GM18499 (cell line): ENCODE data around the gene ANKRD34B.
"Not testable (repeated sequence)": the region's sequence is repeated elsewhere in the genome, so short reads cannot be mapped to it uniquely, and the experiment has no call there.

Experiments used
- ATAC-seq: cut with Tn5 transposase; IDR thresholded peaks from one replicate; pipeline ENCODE4 v1.9.1; 2021; ENCODE audit warnings: moderate number of reproducible peaks; ENCODE audit not compliant: insufficient read depth, unreplicated experiment

The ANKRD34B gene

DNA sequence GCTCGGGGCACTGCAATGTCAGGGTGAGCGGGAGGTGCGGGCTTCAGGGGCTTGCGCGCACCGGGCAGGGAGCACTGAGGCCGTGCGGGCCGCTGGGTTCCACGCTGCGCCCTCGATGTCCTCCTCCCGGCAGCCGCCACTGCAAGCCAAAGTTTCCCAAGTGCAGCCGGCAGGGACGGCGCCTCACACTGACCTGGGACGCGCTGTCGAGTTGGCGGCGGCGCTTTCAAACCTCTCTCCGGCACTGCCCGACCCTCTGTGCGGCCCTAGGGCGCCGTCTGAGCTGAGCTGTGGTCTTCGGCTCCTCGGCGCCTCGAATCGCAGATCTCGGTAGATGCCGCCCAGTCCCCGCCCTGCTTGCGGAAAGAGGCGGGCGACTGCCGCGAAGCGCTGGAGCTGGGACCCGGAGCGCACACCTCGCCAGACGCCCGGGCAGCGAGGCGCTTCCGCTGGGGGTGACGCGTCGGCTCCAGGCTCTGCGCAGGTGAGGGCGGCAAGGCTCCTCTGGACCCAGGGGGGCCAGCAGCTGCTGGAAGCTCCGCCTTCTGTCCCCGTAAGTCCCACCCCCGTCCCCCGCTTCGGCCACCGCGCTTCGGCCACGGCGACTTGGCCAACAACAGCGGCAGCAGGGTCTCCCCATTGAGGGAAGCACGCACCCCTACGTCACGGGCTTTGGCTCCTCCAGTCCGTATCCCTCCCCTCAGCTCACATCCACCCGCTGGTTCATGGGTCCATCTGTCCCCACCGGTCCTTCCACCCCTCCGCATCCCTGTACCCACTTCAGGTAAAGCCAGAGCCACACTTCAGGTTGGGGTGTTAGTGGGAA lies at the start of gene ANKRD34B:
ANKRD34B (minus strand) TSS at position 320 of the 826 bp plus-strand sequence. CDS start 10,261 bp downstream, outside the sequence.
- ATAC-seq, result no peak

- no peak for ATAC-seq
These were observed 49.0 kb upstream of the ANKRD34B start for GRCh38 chr5:80619086-80619485.

- ATAC-seq, result no peak
These were observed 48.4 kb upstream of the ANKRD34B start for GRCh38 chr5:80618438-80618837.

GRCh38 chr5:80615266-80615914 lies 45.3 kb upstream of the ANKRD34B start:
- no peak for ATAC-seq

GRCh38 chr5:80609692-80610091 lies 39.6 kb upstream of the ANKRD34B start:
- ATAC-seq, result no peak

DNA sequence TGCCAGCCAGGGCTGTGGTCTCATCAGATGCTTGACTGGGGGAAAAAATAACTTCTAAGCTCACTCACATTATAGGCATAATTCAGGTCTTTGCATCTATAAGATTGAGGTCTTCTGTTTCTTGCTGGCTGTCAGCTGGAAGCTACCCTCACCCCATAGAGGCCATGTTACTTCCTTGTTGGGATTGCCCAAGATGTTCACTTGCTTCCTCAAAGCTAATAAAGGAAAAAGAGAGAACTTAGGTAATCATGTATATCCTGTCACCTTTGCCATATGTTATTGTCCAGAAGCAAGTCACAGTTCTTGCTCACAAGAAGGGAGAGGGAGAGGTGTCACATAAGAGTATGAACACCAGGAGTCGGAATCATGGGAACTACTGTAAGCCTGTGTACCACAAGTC lies 38.7 kb upstream of the ANKRD34B start:
- ATAC-seq, result no peak

DNA sequence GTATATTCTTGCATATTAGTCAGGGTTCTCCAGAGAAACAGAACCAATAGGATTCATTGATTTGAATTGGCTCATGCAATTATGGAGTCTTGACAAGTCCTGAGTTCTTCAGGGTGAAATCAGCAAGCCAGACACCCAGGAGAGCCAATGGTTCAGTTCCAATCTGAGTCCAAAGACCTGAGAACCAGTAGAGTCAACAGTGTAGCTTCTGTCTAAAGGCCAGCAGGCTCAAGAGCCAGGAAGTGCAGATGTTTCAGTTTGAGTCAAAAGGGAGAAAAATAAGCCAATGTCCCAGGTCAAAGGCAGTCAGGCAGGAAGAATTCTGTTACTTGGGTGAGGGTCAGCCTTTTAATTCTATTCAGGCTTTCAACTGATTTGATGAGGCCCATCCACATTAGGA lies 37.8 kb upstream of the ANKRD34B start:
- no peak for ATAC-seq

DNA sequence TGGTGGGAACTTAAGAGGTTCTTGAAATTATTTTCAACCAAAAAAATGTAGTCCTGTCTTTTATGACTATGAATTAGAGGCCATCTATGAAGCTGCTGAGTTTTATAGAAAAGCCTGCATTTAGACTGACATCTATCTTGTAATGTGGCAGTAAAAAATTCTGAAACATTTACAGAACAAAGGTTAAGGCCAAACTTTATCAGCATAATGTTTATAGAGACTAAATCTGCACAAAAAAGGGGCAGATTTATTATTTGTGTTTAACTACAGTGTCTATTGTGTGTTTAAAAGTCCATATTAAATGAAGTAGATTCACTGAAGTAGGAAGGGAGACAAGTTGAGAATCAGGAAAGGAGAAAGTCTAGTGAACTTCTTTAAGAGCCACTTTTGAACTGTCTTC lies 37.3 kb upstream of the ANKRD34B start:
- ATAC-seq, result no peak

DNA sequence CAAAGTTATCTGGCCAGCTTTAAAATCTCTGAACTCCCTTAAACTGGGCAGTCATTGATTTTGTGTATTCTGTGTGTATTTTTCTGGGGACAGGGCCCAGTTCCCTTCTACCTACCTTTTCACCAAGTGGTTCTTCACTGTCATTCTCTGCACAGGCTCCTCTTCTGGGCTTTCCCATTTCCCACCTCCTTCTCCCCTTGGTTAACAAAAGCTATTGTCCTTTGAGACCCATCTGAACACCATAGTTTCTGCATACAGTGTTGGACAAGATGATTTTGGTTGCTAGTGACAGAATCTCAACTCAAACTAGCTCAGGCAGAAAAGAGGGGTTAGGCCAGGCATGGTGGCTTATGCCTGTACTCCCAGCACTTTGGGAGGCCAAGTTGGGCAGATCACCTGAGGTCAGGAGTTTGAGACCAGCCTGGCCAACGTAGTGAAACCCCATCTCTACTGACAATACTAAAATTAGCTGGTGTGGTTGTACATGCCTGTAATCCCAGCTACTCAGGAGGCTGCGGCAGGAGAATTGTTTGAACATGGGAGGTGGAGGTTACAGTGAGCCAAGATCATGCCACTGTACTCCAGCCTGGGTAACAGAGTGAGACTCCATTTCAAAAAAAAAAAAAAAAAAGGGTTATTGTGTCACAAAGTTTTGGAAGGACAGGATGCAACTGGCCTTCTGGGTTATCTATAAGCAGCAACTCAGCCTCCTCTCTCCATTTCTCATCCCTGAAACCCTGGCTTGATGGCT lies 31.0 kb upstream of the ANKRD34B start:
- ATAC-seq, result no peak

DNA sequence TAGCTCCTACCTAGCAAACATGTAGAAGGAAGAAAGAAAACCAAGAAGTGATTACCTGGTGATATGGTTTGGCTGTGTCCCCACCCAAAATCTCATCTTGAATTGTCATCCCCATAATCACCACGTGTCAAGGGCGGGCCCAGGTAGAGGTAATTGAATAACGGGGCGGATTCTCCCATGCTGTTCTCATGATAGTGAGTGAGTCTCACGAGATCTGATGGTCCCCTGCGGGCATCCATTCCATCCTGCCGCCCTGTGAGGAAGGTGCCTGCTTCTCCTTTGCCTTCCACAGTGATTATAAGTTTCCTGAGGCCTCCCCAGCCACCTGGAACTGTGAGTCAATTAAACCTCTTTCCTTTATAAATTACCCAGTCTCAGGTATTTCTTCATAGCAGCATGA lies 27.4 kb upstream of the ANKRD34B start:
- ATAC-seq, result no peak

- no peak for ATAC-seq
These were observed 24.7 kb upstream of the ANKRD34B start for GRCh38 chr5:80594810-80595209.

- no peak for ATAC-seq
These were observed 22.7 kb upstream of the ANKRD34B start for GRCh38 chr5:80592761-80593160.

DNA sequence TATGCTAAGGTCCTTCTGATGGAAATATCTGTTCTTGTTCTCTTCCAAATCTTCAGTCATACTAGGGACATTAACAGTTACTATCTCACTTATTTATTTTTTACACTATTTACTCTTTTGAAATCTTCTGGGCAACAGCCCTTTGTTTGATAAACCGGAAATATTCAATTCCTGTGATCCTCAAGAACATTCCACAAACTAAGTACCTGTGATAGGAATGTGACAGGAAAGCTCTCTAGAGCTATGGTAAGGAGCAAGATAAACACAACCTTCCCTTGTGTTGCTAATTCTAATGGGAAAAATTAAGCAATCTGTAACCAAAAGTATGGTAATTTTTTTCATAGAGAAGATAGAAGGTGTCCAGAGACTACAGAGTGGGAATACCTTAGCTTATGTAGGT lies 22.0 kb upstream of the ANKRD34B start:
- ATAC-seq, result no peak

DNA sequence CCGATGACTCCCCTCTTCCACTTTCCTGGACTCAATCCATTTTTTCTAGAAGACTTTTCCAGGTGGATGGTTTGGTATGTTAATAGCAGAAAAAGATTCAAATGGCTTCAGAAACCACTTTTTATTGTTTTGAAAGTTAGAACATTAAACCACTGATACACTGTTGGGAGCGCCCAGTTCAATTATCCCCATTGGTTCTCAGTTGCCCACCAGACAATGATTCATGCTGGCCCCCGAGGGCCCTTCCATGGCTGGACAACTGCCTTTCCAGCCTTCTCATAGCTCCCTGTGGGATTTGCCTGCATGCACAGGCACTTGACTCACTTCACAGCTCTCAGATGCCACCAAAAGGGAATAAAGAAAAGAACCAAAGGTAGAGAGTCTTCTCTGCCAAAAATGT lies 21.3 kb upstream of the ANKRD34B start:
- ATAC-seq, result no peak

DNA sequence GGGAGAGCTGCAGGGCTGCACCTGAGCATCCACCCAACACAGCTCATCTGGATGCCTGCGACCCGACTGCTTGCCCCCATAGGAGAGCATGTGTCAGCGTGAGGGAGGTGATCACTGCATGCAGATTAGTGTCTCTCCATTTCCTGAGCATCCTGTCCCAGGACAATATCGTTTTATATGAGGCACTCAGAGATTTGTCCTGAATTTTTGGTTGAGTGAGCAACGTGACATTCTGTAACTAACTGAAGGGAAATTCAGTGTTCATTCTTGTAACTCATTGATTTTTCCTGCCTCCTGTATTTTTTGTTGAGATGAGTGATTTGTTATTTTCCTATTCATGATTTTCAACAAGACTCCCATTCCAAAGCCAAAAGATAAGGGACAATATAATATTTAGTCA lies 20.7 kb upstream of the ANKRD34B start:
- ATAC-seq, result no peak

DNA sequence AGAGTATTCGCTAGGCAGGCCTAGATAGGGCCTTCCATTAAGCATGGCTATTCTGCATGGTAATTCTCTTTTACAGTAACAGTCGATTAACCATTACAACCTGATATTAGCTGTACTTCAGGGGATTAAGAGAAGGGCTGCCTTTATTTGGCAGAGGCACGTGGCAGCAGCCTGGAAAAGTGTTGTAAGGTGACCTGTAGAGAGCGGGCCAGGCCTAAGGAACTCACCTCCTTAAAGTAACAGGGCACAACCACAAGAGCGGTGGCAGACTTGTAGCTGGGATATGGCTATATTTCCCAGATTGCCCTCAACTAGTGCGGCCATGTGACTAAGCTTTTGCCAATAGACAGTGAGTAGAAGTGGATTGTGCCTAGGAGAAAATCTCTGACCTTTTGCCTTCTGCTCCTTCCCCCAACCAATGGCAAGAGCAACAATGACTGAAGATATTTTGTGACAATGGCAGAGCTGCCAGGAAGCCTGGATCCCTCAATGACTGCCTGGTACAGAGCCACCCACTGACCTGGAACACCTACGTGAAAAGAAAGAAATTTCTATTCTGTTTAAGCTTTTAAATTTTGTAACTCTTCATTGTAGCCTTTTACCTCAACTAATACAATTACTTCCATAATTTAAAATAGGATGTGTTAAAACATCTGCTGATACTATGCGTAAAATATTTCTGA lies 18.9 kb upstream of the ANKRD34B start:
- ATAC-seq, result no peak

GRCh38 chr5:80584770-80585169 lies 14.7 kb upstream of the ANKRD34B start:
- ATAC-seq, result no peak

- not testable (repeated sequence) for ATAC-seq
These were observed 10.2 kb upstream of the ANKRD34B start for GRCh38 chr5:80580291-80580690.

- no peak for ATAC-seq
These were observed 9.0 kb upstream of the ANKRD34B start for GRCh38 chr5:80579050-80579449.

DNA sequence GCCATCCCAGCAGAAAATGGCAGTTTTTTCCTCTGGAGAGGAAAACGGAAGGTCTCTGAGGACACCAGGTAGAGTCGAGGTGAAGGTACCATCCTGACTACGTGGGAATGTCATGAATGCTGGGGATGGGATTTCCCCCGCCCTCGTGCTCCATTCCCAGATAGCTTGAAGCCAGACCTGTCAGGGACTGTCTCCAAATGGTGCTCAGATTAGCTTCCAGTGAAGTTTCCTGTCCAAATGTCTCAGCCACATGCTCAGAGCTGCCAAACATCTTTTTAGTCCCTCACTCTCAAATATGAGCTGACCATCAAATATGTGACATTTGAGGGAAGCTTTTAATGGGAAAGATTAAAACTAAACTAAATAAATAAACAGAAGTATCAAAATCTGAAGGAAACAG lies 7.6 kb upstream of the ANKRD34B start:
- ATAC-seq, result no peak

- ATAC-seq, result no peak
These were observed 6.3 kb upstream of the ANKRD34B start for GRCh38 chr5:80576383-80576782.
